Spleen (tissue), 7 donors: ENCODE measurements around the gene PRKACG.

Experiments
- POLR2A ChIP-seq, 3 donors: fragments of 450-650 bp; IDR thresholded peaks; one replicate each; pipeline ENCODE4 v1.5.1; 2017; ENCODE audit warnings: antibody characterized with exemption in 3 of 3, mild to moderate bottlenecking in 1 of 3
- TF ChIP-seq, protein P1 (sequence below), 11 experiments: fragments of 200-600 bp in 7 of 11; fragments of 450-650 bp in 4 of 11; sonication (generic) in 4 of 11; IDR thresholded peaks in 8 of 11; conservative IDR thresholded peaks in 3 of 11; 1 replicate in 7 of 11; 2 replicates in 4 of 11; pipeline versions ENCODE4 v1.4.0 to v1.8.0; 2016 to 2021; ENCODE audit warnings: antibody characterized with exemption in 11 of 11, inconsistent platforms in 4 of 11, mild to moderate bottlenecking in 1 of 11
- donor health status: DM: no; HTN: no; CAD: no; lungs with moderate emphysema.
- donor health status: DM: no; HTN: no; CAD: no.
- donor health status: DM: no; HTN: no; CAD: no.

DNA sequence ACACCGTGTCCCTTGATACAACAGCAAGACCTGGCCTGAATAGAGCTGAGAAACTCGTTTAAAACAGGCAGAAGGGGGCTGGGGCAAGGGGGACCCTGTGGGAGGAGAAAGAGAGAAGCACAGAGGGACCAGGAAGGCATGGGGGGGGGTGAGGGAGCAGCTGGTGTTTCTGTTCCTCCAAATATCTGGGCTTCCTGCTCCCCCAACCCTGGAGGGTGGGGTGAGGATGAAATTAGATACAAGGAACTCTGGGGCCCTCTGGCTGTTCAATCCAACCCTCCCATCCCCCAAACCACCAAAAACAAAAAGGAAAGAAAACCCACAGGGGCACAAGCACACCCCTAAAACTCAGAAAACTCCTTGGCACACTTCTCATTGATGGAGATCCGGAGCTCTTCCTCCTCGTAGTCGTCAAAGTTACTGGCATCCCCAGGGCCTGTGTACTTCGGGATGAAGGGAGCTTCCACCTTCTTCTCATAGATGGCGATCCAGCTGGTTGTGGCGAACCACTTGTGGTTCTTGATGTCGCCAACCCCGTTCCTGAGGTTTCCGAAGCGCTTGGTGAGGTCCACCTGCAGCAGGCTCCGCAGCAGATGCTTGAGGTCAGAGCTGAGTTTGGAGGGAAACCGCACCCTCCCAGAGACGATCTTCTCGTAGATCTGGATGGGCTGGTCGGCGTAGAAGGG, 1.1 kb downstream of the PRKACG start:
- TF ChIP-seq, protein P1, sequence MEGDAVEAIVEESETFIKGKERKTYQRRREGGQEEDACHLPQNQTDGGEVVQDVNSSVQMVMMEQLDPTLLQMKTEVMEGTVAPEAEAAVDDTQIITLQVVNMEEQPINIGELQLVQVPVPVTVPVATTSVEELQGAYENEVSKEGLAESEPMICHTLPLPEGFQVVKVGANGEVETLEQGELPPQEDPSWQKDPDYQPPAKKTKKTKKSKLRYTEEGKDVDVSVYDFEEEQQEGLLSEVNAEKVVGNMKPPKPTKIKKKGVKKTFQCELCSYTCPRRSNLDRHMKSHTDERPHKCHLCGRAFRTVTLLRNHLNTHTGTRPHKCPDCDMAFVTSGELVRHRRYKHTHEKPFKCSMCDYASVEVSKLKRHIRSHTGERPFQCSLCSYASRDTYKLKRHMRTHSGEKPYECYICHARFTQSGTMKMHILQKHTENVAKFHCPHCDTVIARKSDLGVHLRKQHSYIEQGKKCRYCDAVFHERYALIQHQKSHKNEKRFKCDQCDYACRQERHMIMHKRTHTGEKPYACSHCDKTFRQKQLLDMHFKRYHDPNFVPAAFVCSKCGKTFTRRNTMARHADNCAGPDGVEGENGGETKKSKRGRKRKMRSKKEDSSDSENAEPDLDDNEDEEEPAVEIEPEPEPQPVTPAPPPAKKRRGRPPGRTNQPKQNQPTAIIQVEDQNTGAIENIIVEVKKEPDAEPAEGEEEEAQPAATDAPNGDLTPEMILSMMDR (IDR thresholded peaks at IDR 0.05 in 8 of 11, conservative IDR thresholded peaks at IDR 0.05 in 3 of 11) = no peak
- TF ChIP-seq POLR2A (IDR thresholded peaks at IDR 0.05) = no peak
